IMR-90 (cell line): ENCODE measurements around the gene DCC. TPM values are rescaled to one million over a fixed set of nuclear protein-coding genes. Genes with fewer than 3 reads are reported as not detected.

Experiments
- ATAC-seq: fragments of 200-7000 bp; cut with Tn5 transposase; 2 replicates; pipeline ENCODE4 v1.9.1; 2020; ENCODE audit warnings: low read depth, mild to moderate bottlenecking, moderate library complexity
- BruUV-seq: library from RNA; stranded (reverse); fragments of 400-500 nt; replicated peaks from 2 replicates; lab custom pipeline; 2021; lab: Mats Ljungman, UMichigan
- CTCF ChIA-PET: fragments of 300-600 bp; formaldehyde crosslinking; extraction: SDS; loops from one replicate; lab custom pipeline; 2021; ENCODE audit warnings: antibody characterized with exemption; lab: Yijun Ruan, JAX
- POLR2A ChIA-PET: fragments of 300-600 bp; sonication (Branson Sonifier 250); formaldehyde crosslinking; loops from one replicate; lab custom pipeline; 2022; ENCODE audit warnings: antibody characterized with exemption; ENCODE audit not compliant: unreplicated experiment; lab: Charles Lee
- DNase-seq: peaks from one replicate; pipeline ENCODE4 v3.0.0; 2013
- H2AFZ ChIP-seq: replicated peaks from 2 replicates; pipeline ENCODE3; 2013; ENCODE audit warnings: low read length, mild to moderate bottlenecking; ENCODE audit not compliant: poor library complexity
- H2AK5ac ChIP-seq: 2 replicates; pipeline ENCODE4 v1.6.1; 2013; ENCODE audit warnings: low read depth, low read length, inconsistent platforms
- H2AK9ac ChIP-seq: replicated peaks from 2 replicates; pipeline ENCODE3; 2013; ENCODE audit warnings: mild to moderate bottlenecking, low read depth, low read length, moderate library complexity; ENCODE audit not compliant: poor library complexity
- H2BK120ac ChIP-seq: 2 replicates; pipeline ENCODE4 v1.6.1; 2013; ENCODE audit warnings: low read depth, low read length, inconsistent platforms
- H2BK15ac ChIP-seq: 3 replicates; pipeline ENCODE4 v1.6.1; 2013; ENCODE audit warnings: low read depth, low read length, inconsistent platforms
- H2BK20ac ChIP-seq: 2 replicates; pipeline ENCODE4 v1.6.1; 2013; ENCODE audit warnings: low read depth, mild to moderate bottlenecking, inconsistent platforms, low read length, moderate library complexity
- H2BK5ac ChIP-seq: 2 replicates; pipeline ENCODE4 v1.6.1; 2013; ENCODE audit warnings: mild to moderate bottlenecking, low read depth, low read length, inconsistent platforms; ENCODE audit not compliant: poor library complexity, severe bottlenecking
- H3K14ac ChIP-seq: replicated peaks from 2 replicates; pipeline ENCODE4 v1.6.1; 2013; ENCODE audit warnings: low read depth, low read length, inconsistent platforms
- H3K18ac ChIP-seq: 2 replicates; pipeline ENCODE4 v1.6.1; 2013; ENCODE audit warnings: low read depth, low read length, control low read depth
- H3K23ac ChIP-seq: 2 replicates; pipeline ENCODE4 v1.6.1; 2013; ENCODE audit warnings: low read depth, low read length, inconsistent platforms
- H3K27ac ChIP-seq: 2 replicates; pipeline ENCODE4 v1.5.1; 2013; ENCODE audit warnings: mild to moderate bottlenecking, control low read depth, low read length; ENCODE audit not compliant: insufficient read depth
- H3K27me3 ChIP-seq: 2 replicates; pipeline ENCODE4 v1.6.1; 2013; ENCODE audit warnings: low read length; ENCODE audit not compliant: control insufficient read depth, insufficient read depth
- H3K36me3 ChIP-seq: 2 replicates; pipeline ENCODE4 v1.6.1; 2013; ENCODE audit warnings: low read length, mixed read lengths; ENCODE audit not compliant: control insufficient read depth, insufficient read depth
- H3K4ac ChIP-seq: 2 replicates; pipeline ENCODE4 v1.6.1; 2013; ENCODE audit warnings: low read depth, low read length, inconsistent platforms
- H3K4me1 ChIP-seq: 2 replicates; pipeline ENCODE4 v1.6.1; 2013; ENCODE audit warnings: low read length, mixed read lengths; ENCODE audit not compliant: control insufficient read depth, insufficient read depth
- H3K4me2 ChIP-seq: 2 replicates; pipeline ENCODE4 v1.6.1; 2013; ENCODE audit warnings: low read depth, mild to moderate bottlenecking, control low read depth, low read length, moderate library complexity
- H3K4me3 ChIP-seq: 2 replicates; pipeline ENCODE4 v1.5.1; 2013; ENCODE audit warnings: low read depth, mild to moderate bottlenecking, control low read depth, low read length, moderate library complexity; ENCODE audit not compliant: insufficient read depth
- H3K56ac ChIP-seq: 2 replicates; pipeline ENCODE4 v1.6.1; 2013; ENCODE audit warnings: low read length, inconsistent platforms; ENCODE audit not compliant: insufficient read depth; ENCODE audit errors: extremely low read depth
- H3K79me1 ChIP-seq, 2 experiments: 2 replicates each; pipeline ENCODE4 v1.6.1; 2013; ENCODE audit warnings: low read length in 2 of 2, inconsistent platforms in 1 of 2, low read depth in 1 of 2
- H3K9ac ChIP-seq: 2 replicates; pipeline ENCODE4 v1.6.1; 2013; ENCODE audit warnings: low read depth, low read length, control low read depth
- H3K9me1 ChIP-seq: 2 replicates; pipeline ENCODE4 v1.6.1; 2013; ENCODE audit warnings: low read length, inconsistent platforms; ENCODE audit not compliant: insufficient read depth
- H3K9me3 ChIP-seq: 2 replicates; pipeline ENCODE4 v1.6.1; 2013; ENCODE audit warnings: low read length; ENCODE audit not compliant: control insufficient read depth, insufficient read depth
- H4K20me1 ChIP-seq: 2 replicates; pipeline ENCODE4 v1.6.1; 2013; ENCODE audit warnings: low read length, inconsistent platforms; ENCODE audit not compliant: insufficient read depth
- H4K5ac ChIP-seq: 2 replicates; pipeline ENCODE4 v1.6.1; 2013; ENCODE audit warnings: mild to moderate bottlenecking, low read depth, low read length, control low read depth
- H4K8ac ChIP-seq, 2 experiments: 2 replicates each; pipeline ENCODE4 v1.6.1; 2013; ENCODE audit warnings: low read depth in 2 of 2, low read length in 2 of 2, control low read depth in 1 of 2, inconsistent platforms in 1 of 2
- H4K91ac ChIP-seq: 2 replicates; pipeline ENCODE4 v1.6.1; 2013; ENCODE audit warnings: low read depth, low read length, inconsistent platforms; ENCODE audit not compliant: insufficient read depth
- ELK1 ChIP-seq: fragments of 150-350 bp; IDR thresholded peaks from 2 replicates; pipeline ENCODE4 v1.6.1; 2016; ENCODE audit warnings: low read depth, mild to moderate bottlenecking, low read length, moderate library complexity, borderline replicate concordance
- FOS ChIP-seq: fragments of 150-350 bp; IDR thresholded peaks from 2 replicates; pipeline ENCODE4 v1.6.1; 2016; ENCODE audit warnings: low read depth, low read length
- WGBS, 2 experiments: methylation state at CpG; one replicate each; pipeline versions ENCODE4 v1.1.5 to v1.1.7; 2013; ENCODE audit warnings: missing lambda C conversion rate in 2 of 2; ENCODE audit not compliant: insufficient read length in 1 of 2; ENCODE audit errors: extremely low coverage in 2 of 2; 5-methylcytosine and 5-hydroxymethylcytosine counted together
- dilution Hi-C: fragments of 300-500 bp; cut with HindIII; formaldehyde crosslinking; loops from one replicate; pipeline ENCODE4 v1.14.3; 2018; ENCODE audit warnings: low sequenced_read_pairs; ENCODE audit not compliant: unreplicated experiment
- in situ Hi-C: fragments of 300-500 bp; cut with MboI; formaldehyde crosslinking; loops from 3 replicates; pipeline ENCODE4 v1.14.3; 2019; ENCODE audit warnings: low sequenced_read_pairs, inconsistent platforms, mixed read lengths
- intact Hi-C: fragments of 100-400 bp; cut with micrococcal nuclease; formaldehyde crosslinking; loops from 2 replicates; pipeline ENCODE4 v1.10.0; 2022
- polyA plus RNA-seq, 3 experiments: library from polyadenylated mRNA; depleted of rRNA; stranded (reverse); fragments of >200 nt; gene quantifications; 2 replicates each; pipeline ENCODE4 v1.2.3, GENCODE V29; 2012; ENCODE audit warnings: low replicate concordance in 1 of 3
- total RNA-seq: library from RNA; depleted of rRNA; stranded (reverse); fragments of >200 nt; gene quantifications from 2 replicates; pipeline ENCODE4 v1.2.3, GENCODE V29; 2012

Gene DCC
- total and polyA plus RNA-seq, 2 of the 4 experiments (the other 2 are of a cell fraction), result 0.31 to 0.54 TPM

DNA sequence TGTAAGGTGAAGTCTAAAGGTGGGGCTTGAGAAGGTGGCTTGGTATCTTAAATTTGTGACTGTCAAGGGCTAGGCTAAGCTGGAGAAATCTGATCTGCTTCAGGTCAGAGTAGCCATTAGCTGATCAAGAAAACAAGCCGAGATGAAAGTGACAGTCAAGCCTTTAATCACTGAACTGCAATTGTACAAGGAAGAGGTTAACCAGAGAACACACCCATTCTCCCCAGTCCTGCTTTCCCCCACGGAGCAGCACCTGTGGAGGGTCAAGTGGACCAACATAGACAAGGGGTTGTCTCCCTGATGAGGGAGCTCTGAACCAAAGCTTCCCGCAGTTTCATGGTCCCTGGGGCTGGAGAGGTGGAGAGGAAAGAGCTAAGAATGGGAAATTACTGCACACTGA, 901.2 kb downstream of the DCC start:
- dilution Hi-C loops, result no loop called here
- CTCF ChIA-PET, result no interaction called here
- no TSS peak for BruUV-seq

More for the DNA sequence above, 901.2 kb downstream of the DCC start:
- H4K91ac ChIP-seq, result no peak overlapping the region
- no peak overlapping the region for H3K23ac ChIP-seq
- no peak overlapping the region for H2BK20ac ChIP-seq
- peaks cover 10% of the 10 kb centered on the region; the same call in 1 of the 2 replicates for H3K9me3 ChIP-seq
- TF ChIP-seq FOS (no peak), ELK1 (no peak)
- H2AK5ac ChIP-seq, result no peak overlapping the region
- no peaks in the 10 kb centered on the region for H3K36me3 ChIP-seq
- H4K5ac ChIP-seq, result no peak overlapping the region
- no peak overlapping the region for H3K9ac ChIP-seq
- H4K20me1 ChIP-seq, result no peaks in the 10 kb centered on the region
- H2BK120ac ChIP-seq, result no peak overlapping the region
- H2BK15ac ChIP-seq, result no peak overlapping the region
- WGBS, 2 experiments, result 20% methylated on average over 1 of the region's 3 CpGs; no CpG with 5 or more reads in 1 of the 2 experiments
- no peak overlapping the region for H3K14ac ChIP-seq
- no peaks in the 10 kb centered on the region for H3K4me1 ChIP-seq
- no peaks in the 10 kb centered on the region for H3K9me1 ChIP-seq
- no peak overlapping the region for H3K4ac ChIP-seq
- POLR2A ChIA-PET, result interaction anchor here (0.5 kb wide), 1 partner anchor 190 kb away, joined by 4 read pairs; no protein-coding TSS in a partner anchor
- no peak overlapping the region for H4K8ac ChIP-seq
- H2BK5ac ChIP-seq, result no peak overlapping the region
- DNase-seq (no peak), ATAC-seq (no peak)
- no peaks in the 10 kb centered on the region for H3K79me1 ChIP-seq
- no peak overlapping the region for H2AFZ ChIP-seq
- no peak overlapping the region for H3K27ac ChIP-seq
- no peak overlapping the region for H3K18ac ChIP-seq
- no peaks in the 10 kb centered on the region for H3K27me3 ChIP-seq
- intact Hi-C loops (no loop called here), in situ Hi-C loops (no loop called here)
- no peak overlapping the region for H3K4me3 ChIP-seq
- no peak overlapping the region for H3K4me2 ChIP-seq
- no peak overlapping the region for H3K56ac ChIP-seq
- no peak overlapping the region for H2AK9ac ChIP-seq
